MM.1S (cell line): Measurements from ENCODE around the gene NETO2.

Experiments used
- EZH2 ChIP-seq: fragments of 300-600 bp; sonication (generic); optimal IDR thresholded peaks from 2 replicates; pipeline ENCODE3; 2017; ENCODE audit warnings: low read depth, mild to moderate bottlenecking, antibody characterized with exemption, low read length, mixed read lengths
- TF ChIP-seq, protein P1 (sequence below): fragments of 300-600 bp; sonication (generic); IDR thresholded peaks from 2 replicates; pipeline ENCODE4 v1.5.1; 2016; ENCODE audit warnings: antibody characterized with exemption, low read length, mixed read lengths

DNA sequence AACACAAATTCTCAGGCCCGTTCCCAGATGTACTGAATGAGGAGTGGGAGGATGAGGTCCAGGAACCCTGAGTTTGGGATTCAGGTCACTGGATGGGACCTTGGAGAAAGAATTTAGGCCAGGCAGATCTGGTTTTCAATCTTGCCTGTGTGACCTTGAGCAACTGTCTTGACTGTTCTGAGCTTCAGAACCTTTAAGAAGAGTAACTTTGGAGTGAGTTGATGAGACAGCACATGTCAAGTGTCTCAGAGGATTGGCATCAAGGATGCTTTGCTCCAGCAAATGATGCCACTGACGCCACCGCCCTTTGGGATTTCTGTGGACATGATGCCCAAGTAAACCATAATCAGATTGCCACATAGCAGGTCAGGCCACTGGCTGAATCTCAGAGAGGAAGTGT, 114.0 kb downstream of the NETO2 start:
- TF ChIP-seq, protein P1, sequence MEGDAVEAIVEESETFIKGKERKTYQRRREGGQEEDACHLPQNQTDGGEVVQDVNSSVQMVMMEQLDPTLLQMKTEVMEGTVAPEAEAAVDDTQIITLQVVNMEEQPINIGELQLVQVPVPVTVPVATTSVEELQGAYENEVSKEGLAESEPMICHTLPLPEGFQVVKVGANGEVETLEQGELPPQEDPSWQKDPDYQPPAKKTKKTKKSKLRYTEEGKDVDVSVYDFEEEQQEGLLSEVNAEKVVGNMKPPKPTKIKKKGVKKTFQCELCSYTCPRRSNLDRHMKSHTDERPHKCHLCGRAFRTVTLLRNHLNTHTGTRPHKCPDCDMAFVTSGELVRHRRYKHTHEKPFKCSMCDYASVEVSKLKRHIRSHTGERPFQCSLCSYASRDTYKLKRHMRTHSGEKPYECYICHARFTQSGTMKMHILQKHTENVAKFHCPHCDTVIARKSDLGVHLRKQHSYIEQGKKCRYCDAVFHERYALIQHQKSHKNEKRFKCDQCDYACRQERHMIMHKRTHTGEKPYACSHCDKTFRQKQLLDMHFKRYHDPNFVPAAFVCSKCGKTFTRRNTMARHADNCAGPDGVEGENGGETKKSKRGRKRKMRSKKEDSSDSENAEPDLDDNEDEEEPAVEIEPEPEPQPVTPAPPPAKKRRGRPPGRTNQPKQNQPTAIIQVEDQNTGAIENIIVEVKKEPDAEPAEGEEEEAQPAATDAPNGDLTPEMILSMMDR = no peak
- TF ChIP-seq EZH2 = no peak
